HepG2 (cell line): ENCODE results near the gene RHCE. TPM values are rescaled to one million over a fixed set of nuclear protein-coding genes. Genes with fewer than 3 reads are reported as not detected.

Experiments used
- ADNP ChIP-seq: sonication (generic); formaldehyde crosslinking; IDR thresholded peaks from 2 replicates; pipeline ENCODE4 v1.4.0; 2020; ENCODE audit warnings: missing genetic modification reagents
- CAMTA2 ChIP-seq: sonication (generic); formaldehyde crosslinking; IDR thresholded peaks from 2 replicates; pipeline ENCODE4 v1.4.0; 2020; ENCODE audit warnings: mild to moderate bottlenecking, missing genetic modification reagents, borderline replicate concordance
- CHD4 ChIP-seq: fragments of 200-600 bp; sonication (generic); IDR thresholded peaks from 2 replicates; pipeline ENCODE4 v1.7.0; 2017; ENCODE audit warnings: mild to moderate bottlenecking, low read length, borderline replicate concordance
- HOXA7 ChIP-seq: sonication (generic); formaldehyde crosslinking; IDR thresholded peaks from 2 replicates; pipeline ENCODE4 v1.8.1; 2022; ENCODE audit warnings: mild to moderate bottlenecking, missing genetic modification reagents, moderate library complexity
- ISL2 ChIP-seq: sonication (generic); formaldehyde crosslinking; IDR thresholded peaks from 2 replicates; pipeline ENCODE4 v1.5.0; 2020; ENCODE audit warnings: missing genetic modification reagents
- MAFG ChIP-seq: sonication (generic); formaldehyde crosslinking; IDR thresholded peaks from 2 replicates; pipeline ENCODE4 v1.5.1; 2020; ENCODE audit warnings: mild to moderate bottlenecking, missing genetic modification reagents
- SMAD1 ChIP-seq: sonication (generic); formaldehyde crosslinking; IDR thresholded peaks from 2 replicates; pipeline ENCODE4 v1.4.0; 2020; ENCODE audit warnings: missing genetic modification reagents, low read depth, mild to moderate bottlenecking, borderline replicate concordance
- SP1 ChIP-seq, 2 experiments: fragments of 450-650 bp in 1 of 2; sonication (generic) in 1 of 2; formaldehyde crosslinking in 1 of 2; IDR thresholded peaks; 2 replicates each; pipeline versions ENCODE4 v1.4.0 to v1.6.1; 2016 to 2020; ENCODE audit warnings: missing genetic modification reagents in 1 of 2
- TBL1XR1 ChIP-seq: fragments of 150-350 bp; IDR thresholded peaks from 2 replicates; pipeline ENCODE4 v1.6.1; 2014; ENCODE audit warnings: borderline replicate concordance, low read length; ENCODE audit not compliant: partially characterized antibody
- TBP ChIP-seq: sonication (generic); formaldehyde crosslinking; IDR thresholded peaks from 2 replicates; pipeline ENCODE4 v1.5.0; 2020; ENCODE audit warnings: missing genetic modification reagents
- TBX2 ChIP-seq: sonication (generic); formaldehyde crosslinking; IDR thresholded peaks from 2 replicates; pipeline ENCODE4 v1.5.0; 2020; ENCODE audit warnings: missing genetic modification reagents, mild to moderate bottlenecking, borderline replicate concordance
- ZFX ChIP-seq: sonication (generic); formaldehyde crosslinking; IDR thresholded peaks from 2 replicates; pipeline ENCODE4 v1.4.0; 2020; ENCODE audit warnings: mild to moderate bottlenecking, low read depth, missing genetic modification reagents, moderate library complexity
- ZKSCAN5 ChIP-seq: sonication (generic); formaldehyde crosslinking; IDR thresholded peaks from 2 replicates; pipeline ENCODE4 v1.5.1; 2020; ENCODE audit warnings: mild to moderate bottlenecking, missing genetic modification reagents
- ZNF761 ChIP-seq: sonication (generic); formaldehyde crosslinking; conservative IDR thresholded peaks from 2 replicates; pipeline ENCODE4 v1.4.0; 2020; ENCODE audit warnings: mild to moderate bottlenecking, missing genetic modification reagents
- ZNF883 ChIP-seq: sonication (generic); formaldehyde crosslinking; IDR thresholded peaks from 2 replicates; pipeline ENCODE4 v1.5.1; 2020; ENCODE audit warnings: mild to moderate bottlenecking, missing genetic modification reagents; ENCODE audit errors: not compliant biosample characterization
- polyA plus RNA-seq, 8 experiments: library from polyadenylated mRNA; depleted of rRNA in 3 of 8; stranded (reverse) in 7 of 8; unstranded in 1 of 8; fragments of >200 nt; fragmentation: Illumina TruSeq in 4 of 8; extraction: Trizol in 4 of 8; gene quantifications; 2 replicates each; pipeline versions ENCODE4 v1.2.1 to v1.2.3, GENCODE V29; 2011 to 2016; ENCODE audit warnings: low read depth in 4 of 8, missing spikeins in 1 of 8, mixed read lengths in 1 of 8; ENCODE audit not compliant: insufficient read depth in 1 of 8
- total RNA-seq, 5 experiments: library from RNA; depleted of rRNA; stranded (reverse); fragments of >200 nt; fragmentation: Illumina TruSeq; extraction: Trizol; gene quantifications; 2 replicates each; pipeline ENCODE4 v1.2.3, GENCODE V29; 2016; ENCODE audit warnings: low read depth in 1 of 5
- TF ChIP-seq, protein P1 (sequence below): IDR thresholded peaks from 2 replicates; pipeline ENCODE4 v1.6.1; 2016; ENCODE audit warnings: low read depth, control low read depth
- TF ChIP-seq, protein P2 (sequence below): sonication (generic); formaldehyde crosslinking; IDR thresholded peaks from 2 replicates; pipeline ENCODE4 v1.4.0; 2020; ENCODE audit warnings: missing genetic modification reagents, borderline replicate concordance
- TF ChIP-seq, protein P3 (sequence below), 2 experiments: sonication (generic) in 1 of 2; formaldehyde crosslinking in 1 of 2; IDR thresholded peaks; 2 replicates each; pipeline versions ENCODE4 v1.4.0 to v1.6.1; 2016 to 2020; ENCODE audit warnings: borderline replicate concordance in 1 of 2, low read depth in 1 of 2, mild to moderate bottlenecking in 1 of 2, missing genetic modification reagents in 1 of 2

RHCE gene
- total and polyA plus RNA-seq, 2 of the 13 experiments (the other 11 are each of a cell fraction or from before 2014, with no cell fraction given), result 0.30 TPM; not detected in 1

DNA sequence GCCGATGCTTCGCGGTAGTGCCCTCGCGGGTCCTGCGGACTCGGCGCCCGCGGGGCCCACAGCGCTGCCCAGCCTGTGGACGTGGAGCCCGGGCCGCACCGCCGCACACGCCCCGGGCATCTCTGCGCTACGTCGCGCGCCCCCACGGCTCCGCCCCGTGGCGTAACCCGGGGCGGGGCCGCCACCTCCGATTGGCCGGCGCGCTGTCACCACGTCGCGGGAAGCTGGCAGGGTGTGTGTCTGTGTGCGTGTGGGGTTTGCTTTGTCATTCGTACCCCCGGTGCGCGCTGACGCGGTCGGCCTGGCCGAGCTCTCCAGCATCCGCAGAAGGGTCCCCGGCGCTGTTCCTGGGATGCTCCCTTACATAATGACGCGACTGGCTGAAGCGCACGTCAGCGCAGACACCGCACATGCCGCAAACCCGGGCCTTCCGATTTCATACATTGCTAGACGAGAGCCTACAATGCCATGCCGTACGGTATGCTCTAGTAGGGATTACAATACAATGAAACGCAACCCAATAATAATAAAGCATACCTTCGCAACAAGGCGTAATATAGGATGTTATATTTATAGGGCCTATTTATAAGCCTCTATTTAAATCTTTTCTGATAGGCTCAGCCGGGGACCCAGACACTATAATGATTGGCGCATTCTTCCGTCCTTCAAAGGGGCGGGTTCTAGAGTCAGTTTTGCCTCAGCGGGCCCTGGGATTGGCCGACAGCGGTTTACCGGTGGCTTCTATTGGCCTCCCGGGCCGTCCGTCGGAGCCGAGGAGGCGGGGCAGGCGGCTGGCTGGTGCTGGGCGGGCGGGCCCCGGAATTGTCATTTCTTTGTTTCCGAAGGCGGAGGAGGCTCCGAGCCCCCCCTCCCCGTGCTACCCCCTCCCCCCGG lies 9.7 kb upstream of the RHCE start, which contains the start of gene MACO1 (continued):
- TF ChIP-seq, protein P1, sequence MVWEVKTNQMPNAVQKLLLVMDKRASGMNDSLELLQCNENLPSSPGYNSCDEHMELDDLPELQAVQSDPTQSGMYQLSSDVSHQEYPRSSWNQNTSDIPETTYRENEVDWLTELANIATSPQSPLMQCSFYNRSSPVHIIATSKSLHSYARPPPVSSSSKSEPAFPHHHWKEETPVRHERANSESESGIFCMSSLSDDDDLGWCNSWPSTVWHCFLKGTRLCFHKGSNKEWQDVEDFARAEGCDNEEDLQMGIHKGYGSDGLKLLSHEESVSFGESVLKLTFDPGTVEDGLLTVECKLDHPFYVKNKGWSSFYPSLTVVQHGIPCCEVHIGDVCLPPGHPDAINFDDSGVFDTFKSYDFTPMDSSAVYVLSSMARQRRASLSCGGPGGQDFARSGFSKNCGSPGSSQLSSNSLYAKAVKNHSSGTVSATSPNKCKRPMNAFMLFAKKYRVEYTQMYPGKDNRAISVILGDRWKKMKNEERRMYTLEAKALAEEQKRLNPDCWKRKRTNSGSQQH (CRISPR knock-in tag), result peak; percentile 77; the same call in 1 of the 2 replicates
- TF ChIP-seq HOXA7 (CRISPR knock-in tag) (no peak), TBX2 (CRISPR knock-in tag) (peak; percentile 36; the same call in 1 of the 2 replicates), SMAD1 (peak; percentile 71; the same call in 1 of the 2 replicates), ZKSCAN5 (CRISPR knock-in tag) (no peak), SP1 (IDR thresholded peaks at IDR 0.05) (no peak), SP1 (CRISPR knock-in tag; IDR thresholded peaks at IDR 0.05) (peak; percentile 80), TBP (no peak), CHD4 (no peak), ADNP (CRISPR knock-in tag) (no peak), ISL2 (CRISPR knock-in tag) (no peak), ZNF761 (no peak), MAFG (CRISPR knock-in tag) (no peak), ZFX (peak; percentile 76), ZNF883 (peak; percentile 52), CAMTA2 (CRISPR knock-in tag) (no peak), TBL1XR1 (no peak)
- TF ChIP-seq, protein P2, sequence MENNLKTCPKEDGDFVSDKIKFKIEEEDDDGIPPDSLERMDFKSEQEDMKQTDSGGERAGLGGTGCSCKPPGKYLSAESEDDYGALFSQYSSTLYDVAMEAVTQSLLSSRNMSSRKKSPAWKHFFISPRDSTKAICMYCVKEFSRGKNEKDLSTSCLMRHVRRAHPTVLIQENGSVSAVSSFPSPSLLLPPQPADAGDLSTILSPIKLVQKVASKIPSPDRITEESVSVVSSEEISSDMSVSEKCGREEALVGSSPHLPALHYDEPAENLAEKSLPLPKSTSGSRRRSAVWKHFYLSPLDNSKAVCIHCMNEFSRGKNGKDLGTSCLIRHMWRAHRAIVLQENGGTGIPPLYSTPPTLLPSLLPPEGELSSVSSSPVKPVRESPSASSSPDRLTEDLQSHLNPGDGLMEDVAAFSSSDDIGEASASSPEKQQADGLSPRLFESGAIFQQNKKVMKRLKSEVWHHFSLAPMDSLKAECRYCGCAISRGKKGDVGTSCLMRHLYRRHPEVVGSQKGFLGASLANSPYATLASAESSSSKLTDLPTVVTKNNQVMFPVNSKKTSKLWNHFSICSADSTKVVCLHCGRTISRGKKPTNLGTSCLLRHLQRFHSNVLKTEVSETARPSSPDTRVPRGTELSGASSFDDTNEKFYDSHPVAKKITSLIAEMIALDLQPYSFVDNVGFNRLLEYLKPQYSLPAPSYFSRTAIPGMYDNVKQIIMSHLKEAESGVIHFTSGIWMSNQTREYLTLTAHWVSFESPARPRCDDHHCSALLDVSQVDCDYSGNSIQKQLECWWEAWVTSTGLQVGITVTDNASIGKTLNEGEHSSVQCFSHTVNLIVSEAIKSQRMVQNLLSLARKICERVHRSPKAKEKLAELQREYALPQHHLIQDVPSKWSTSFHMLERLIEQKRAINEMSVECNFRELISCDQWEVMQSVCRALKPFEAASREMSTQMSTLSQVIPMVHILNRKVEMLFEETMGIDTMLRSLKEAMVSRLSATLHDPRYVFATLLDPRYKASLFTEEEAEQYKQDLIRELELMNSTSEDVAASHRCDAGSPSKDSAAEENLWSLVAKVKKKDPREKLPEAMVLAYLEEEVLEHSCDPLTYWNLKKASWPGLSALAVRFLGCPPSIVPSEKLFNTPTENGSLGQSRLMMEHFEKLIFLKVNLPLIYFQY (CRISPR knock-in tag), result peak; percentile 48; the same call in 1 of the 2 replicates
- TF ChIP-seq, protein P3, sequence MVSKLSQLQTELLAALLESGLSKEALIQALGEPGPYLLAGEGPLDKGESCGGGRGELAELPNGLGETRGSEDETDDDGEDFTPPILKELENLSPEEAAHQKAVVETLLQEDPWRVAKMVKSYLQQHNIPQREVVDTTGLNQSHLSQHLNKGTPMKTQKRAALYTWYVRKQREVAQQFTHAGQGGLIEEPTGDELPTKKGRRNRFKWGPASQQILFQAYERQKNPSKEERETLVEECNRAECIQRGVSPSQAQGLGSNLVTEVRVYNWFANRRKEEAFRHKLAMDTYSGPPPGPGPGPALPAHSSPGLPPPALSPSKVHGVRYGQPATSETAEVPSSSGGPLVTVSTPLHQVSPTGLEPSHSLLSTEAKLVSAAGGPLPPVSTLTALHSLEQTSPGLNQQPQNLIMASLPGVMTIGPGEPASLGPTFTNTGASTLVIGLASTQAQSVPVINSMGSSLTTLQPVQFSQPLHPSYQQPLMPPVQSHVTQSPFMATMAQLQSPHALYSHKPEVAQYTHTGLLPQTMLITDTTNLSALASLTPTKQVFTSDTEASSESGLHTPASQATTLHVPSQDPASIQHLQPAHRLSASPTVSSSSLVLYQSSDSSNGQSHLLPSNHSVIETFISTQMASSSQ (IDR thresholded peaks at IDR 0.05; ENCODE audit: low read depth), result no peak
- TF ChIP-seq, protein P3 (CRISPR knock-in tag; IDR thresholded peaks at IDR 0.05; ENCODE audit: borderline replicate concordance), result no peak; the same call in 1 of the 2 replicates
